ENCODE data around the gene MARCHF3. TPM values are rescaled to one million over a fixed set of nuclear protein-coding genes. Genes with fewer than 3 reads are reported as not detected.
"Not testable (repeated sequence)": the region's sequence is repeated elsewhere in the genome, so short reads cannot be mapped to it uniquely, and the experiment has no call there.

MARCHF3 gene
- polyA plus RNA-seq, 2 of the 4 experiments (the other 2 are of a cell fraction), result 0.39 to 0.68 TPM

- no peak for DNase-seq (ENCODE audit: low read depth in 1 of 2, low spot score in 1 of 2)
- Histone ChIP-seq H3K9me3 (no peaks in the 10 kb centered on the region), H3K4me2 (no peak overlapping the region), H3K27ac (no peak overlapping the region), H3K4me3 (no peak overlapping the region), H3K4me1 (no peaks in the 10 kb centered on the region)
- TF ChIP-seq RNF2 (IDR thresholded peaks at IDR 0.05; ENCODE audit: borderline replicate concordance, low read depth) (no peak), RARB (CRISPR knock-in tag; IDR thresholded peaks at IDR 0.05) (no peak), MYC (IDR thresholded peaks at IDR 0.05; ENCODE audit: borderline replicate concordance, low read length) (no peak)
- WGBS (ENCODE audit: missing lambda C conversion rate), result 90% methylated on average over 10 of the region's 11 CpGs
- CTCF ChIA-PET, result no interaction called here
- no peak for ATAC-seq
- FAIRE-seq, result no peak
- POLR2A ChIA-PET, result no interaction called here
Observed at GRCh38 chr5:126858441-126858840, 171.9 kb downstream of the MARCHF3 start.

- ChIA-PET POLR2A (no interaction called here), CTCF (no interaction called here)
- FAIRE-seq (no peak), ATAC-seq (no peak), DNase-seq (ENCODE audit: low read depth in 1 of 2, low spot score in 1 of 2) (no peak)
- Histone ChIP-seq H3K9me3 (no peaks in the 10 kb centered on the region), H3K4me3 (no peak overlapping the region), H3K27ac (no peak overlapping the region), H3K4me2 (no peak overlapping the region), H3K4me1 (no peaks in the 10 kb centered on the region)
- 94% methylated on average over 13 of the region's 13 CpGs for WGBS (ENCODE audit: missing lambda C conversion rate)
- TF ChIP-seq ATOH8 (CRISPR knock-in tag; IDR thresholded peaks at IDR 0.05; ENCODE audit: low read depth), result no peak
- no peak for TF ChIP-seq TP53 (CRISPR knock-in tag; IDR thresholded peaks at IDR 0.05)
- TF ChIP-seq GATA3 (IDR thresholded peaks at IDR 0.05; ENCODE audit: borderline replicate concordance), result no peak
- TF ChIP-seq RARB (CRISPR knock-in tag; IDR thresholded peaks at IDR 0.05), result no peak
Observed at GRCh38 chr5:126857472-126858410, 172.6 kb downstream of the MARCHF3 start.

GRCh38 chr5:126855266-126855665 is 175.1 kb downstream of the MARCHF3 start:
- DNase-seq (ENCODE audit: low read depth in 1 of 2, low spot score in 1 of 2) (no peak), FAIRE-seq (no peak), ATAC-seq (no peak)
- peak; percentile 13 for TF ChIP-seq MAFK (IDR thresholded peaks at IDR 0.05; ENCODE audit: partially characterized antibody)
- TF ChIP-seq NPAS2 (CRISPR knock-in tag; IDR thresholded peaks at IDR 0.05; ENCODE audit: borderline replicate concordance), result no peak
- Histone ChIP-seq H3K4me3 (no peak overlapping the region), H3K4me2 (no peak overlapping the region), H3K27ac (no peak overlapping the region), H3K4me1 (no peaks in the 10 kb centered on the region), H3K9me3 (no peaks in the 10 kb centered on the region)
- POLR2A ChIA-PET, result no interaction called here
- WGBS (ENCODE audit: missing lambda C conversion rate), result 83% methylated on average over 8 of the region's 8 CpGs
- CTCF ChIA-PET, result no interaction called here

GRCh38 chr5:126854526-126855110 is 175.7 kb downstream of the MARCHF3 start:
- Histone ChIP-seq H3K4me2 (no peak overlapping the region), H3K4me1 (no peaks in the 10 kb centered on the region), H3K27ac (no peak overlapping the region), H3K4me3 (no peak overlapping the region), H3K9me3 (no peaks in the 10 kb centered on the region)
- TF ChIP-seq ZC3H11A (IDR thresholded peaks at IDR 0.05) (no peak), NPAS2 (CRISPR knock-in tag; IDR thresholded peaks at IDR 0.05; ENCODE audit: borderline replicate concordance) (no peak), EHMT2 (IDR thresholded peaks at IDR 0.05; ENCODE audit: low read depth) (no peak), REST (IDR thresholded peaks at IDR 0.05) (no peak), RNF2 (IDR thresholded peaks at IDR 0.05; ENCODE audit: borderline replicate concordance, low read depth) (no peak), PHF8 (IDR thresholded peaks at IDR 0.05; ENCODE audit: borderline replicate concordance, low read depth) (no peak), HOXB5 (CRISPR knock-in tag; IDR thresholded peaks at IDR 0.05) (no peak), SREBF2 (IDR thresholded peaks at IDR 0.05) (no peak), CBX8 (IDR thresholded peaks at IDR 0.05) (no peak), RCOR1 (IDR thresholded peaks at IDR 0.05; ENCODE audit: low read depth, low read length) (no peak), ZNF302 (CRISPR knock-in tag; IDR thresholded peaks at IDR 0.05) (no peak), MAZ (IDR thresholded peaks at IDR 0.05; ENCODE audit: borderline replicate concordance, low read depth, low read length) (no peak), POLR2A (IDR thresholded peaks at IDR 0.05; ENCODE audit: low read length) (no peak)
- ATAC-seq (no peak), DNase-seq (ENCODE audit: low read depth in 1 of 2, low spot score in 1 of 2) (no peak), FAIRE-seq (no peak)
- POLR2A ChIA-PET, result no interaction called here
- WGBS (ENCODE audit: missing lambda C conversion rate), result 94% methylated on average over 18 of the region's 35 CpGs
- CTCF ChIA-PET, result no interaction called here

- H3K27ac ChIP-seq; H3K9me3 ChIP-seq; POLR2A ChIA-PET; H3K4me2 ChIP-seq; H3K4me3 ChIP-seq; H3K4me1 ChIP-seq; DNase-seq (ENCODE audit: low read depth in 1 of 2, low spot score in 1 of 2); ATAC-seq; FAIRE-seq: not testable (repeated sequence)
- 93% methylated on average over 27 of the region's 27 CpGs for WGBS (ENCODE audit: missing lambda C conversion rate)
- CTCF ChIA-PET, result interaction anchor here (0.7 kb wide), 1 partner anchor 18 kb away, joined by 3 read pairs; no protein-coding TSS in a partner anchor
Observed at GRCh38 chr5:126853541-126854307, 176.6 kb downstream of the MARCHF3 start.

Measured in A549 (cell line).